Stomach smooth muscle (tissue), 2 donors: ENCODE measurements around the gene VCL.

ENCODE experiments used
- H3K27ac ChIP-seq: one replicate; pipeline ENCODE4 v1.7.0; 2013; ENCODE audit warnings: mild to moderate bottlenecking, low read length, inconsistent platforms
- H3K27me3 ChIP-seq, 2 donors: one replicate each; pipeline ENCODE4 v1.7.0; 2013; ENCODE audit warnings: low read length in 2 of 2; ENCODE audit not compliant: insufficient read depth in 2 of 2, control insufficient read depth in 1 of 2
- H3K36me3 ChIP-seq, 2 donors: one replicate each; pipeline ENCODE4 v1.7.0; 2013; ENCODE audit warnings: low read length in 2 of 2; ENCODE audit not compliant: control insufficient read depth in 2 of 2, insufficient read depth in 2 of 2
- H3K4me1 ChIP-seq: one replicate; pipeline ENCODE4 v1.7.0; 2013; ENCODE audit warnings: low read length; ENCODE audit not compliant: control insufficient read depth, insufficient read depth
- H3K4me3 ChIP-seq, 2 donors: one replicate each; pipeline ENCODE4 v1.7.0; 2013; ENCODE audit warnings: low read length in 2 of 2
- H3K9ac ChIP-seq, 2 donors: one replicate each; pipeline ENCODE4 v1.7.0; 2013; ENCODE audit warnings: low read length in 2 of 2, mild to moderate bottlenecking in 1 of 2
- H3K9me3 ChIP-seq, 2 donors: one replicate each; pipeline ENCODE4 v1.7.0; 2013; ENCODE audit warnings: low read length in 2 of 2; ENCODE audit not compliant: control insufficient read depth in 2 of 2
- donor health status: healthy.
- donor health status: Pancreatic carcinoma.

Gene VCL

DNA sequence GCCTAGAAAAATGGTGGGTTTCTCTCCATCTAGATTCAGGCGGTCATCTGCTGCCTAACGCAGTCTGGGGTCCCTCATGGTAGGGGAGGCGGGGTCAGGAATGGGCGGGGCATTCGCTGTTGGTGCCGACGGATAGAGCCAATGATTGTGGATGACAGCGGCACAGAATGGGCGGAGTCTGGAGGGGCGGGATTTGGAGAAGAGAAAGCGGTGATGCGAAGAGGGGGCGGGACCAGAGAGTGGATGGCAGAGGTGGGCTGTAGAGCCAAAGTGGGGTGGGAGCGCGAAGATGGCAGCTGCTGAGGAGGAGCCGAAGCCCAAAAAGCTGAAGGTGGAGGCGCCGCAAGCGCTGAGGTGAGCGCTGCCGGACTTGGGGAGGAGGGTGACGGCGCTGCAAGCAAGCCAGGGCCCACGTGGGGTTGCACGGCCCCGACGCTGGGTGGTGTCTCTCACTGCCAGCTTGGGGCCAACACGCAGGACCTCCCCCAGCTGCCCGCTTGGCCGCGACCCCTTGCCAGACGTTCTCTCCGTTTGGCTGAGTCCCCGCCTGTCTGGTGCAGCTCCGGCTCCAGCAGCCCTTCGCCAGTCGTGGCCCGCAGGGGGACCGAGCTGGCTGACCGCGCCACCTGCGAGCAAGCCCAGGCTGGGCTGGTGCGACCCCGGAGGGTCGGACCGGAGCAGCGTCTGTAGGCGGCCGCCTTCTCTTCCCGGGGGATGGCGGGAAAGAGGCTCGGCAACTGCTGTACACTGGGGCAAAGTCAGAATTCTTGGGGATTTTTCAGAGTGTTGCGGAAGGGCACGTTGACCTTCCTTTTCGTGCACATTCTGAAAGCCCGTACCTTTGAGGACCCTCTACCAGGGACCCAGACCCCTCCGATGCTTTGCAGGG lies 153.3 kb downstream of the VCL start, which contains the start of gene ADK:
Gene ADK (plus strand): TSS at position 232 of the 889 bp plus-strand sequence. CDS start 58 bp downstream, at position 290.
- H3K36me3 ChIP-seq, result no peaks in the 10 kb centered on the region
- peak within 1 kb of the TSS; percentile 97 for H3K4me3 ChIP-seq
- peaks cover 16% of the 10 kb centered on the region for H3K4me1 ChIP-seq
- no peaks in the 10 kb centered on the region for H3K27me3 ChIP-seq
- peak within 1 kb of the TSS; percentile 95 for H3K27ac ChIP-seq
- H3K9me3 ChIP-seq, result no peaks in the 10 kb centered on the region
- peak within 1 kb of the TSS; percentile 95 to 96 for H3K9ac ChIP-seq

DNA sequence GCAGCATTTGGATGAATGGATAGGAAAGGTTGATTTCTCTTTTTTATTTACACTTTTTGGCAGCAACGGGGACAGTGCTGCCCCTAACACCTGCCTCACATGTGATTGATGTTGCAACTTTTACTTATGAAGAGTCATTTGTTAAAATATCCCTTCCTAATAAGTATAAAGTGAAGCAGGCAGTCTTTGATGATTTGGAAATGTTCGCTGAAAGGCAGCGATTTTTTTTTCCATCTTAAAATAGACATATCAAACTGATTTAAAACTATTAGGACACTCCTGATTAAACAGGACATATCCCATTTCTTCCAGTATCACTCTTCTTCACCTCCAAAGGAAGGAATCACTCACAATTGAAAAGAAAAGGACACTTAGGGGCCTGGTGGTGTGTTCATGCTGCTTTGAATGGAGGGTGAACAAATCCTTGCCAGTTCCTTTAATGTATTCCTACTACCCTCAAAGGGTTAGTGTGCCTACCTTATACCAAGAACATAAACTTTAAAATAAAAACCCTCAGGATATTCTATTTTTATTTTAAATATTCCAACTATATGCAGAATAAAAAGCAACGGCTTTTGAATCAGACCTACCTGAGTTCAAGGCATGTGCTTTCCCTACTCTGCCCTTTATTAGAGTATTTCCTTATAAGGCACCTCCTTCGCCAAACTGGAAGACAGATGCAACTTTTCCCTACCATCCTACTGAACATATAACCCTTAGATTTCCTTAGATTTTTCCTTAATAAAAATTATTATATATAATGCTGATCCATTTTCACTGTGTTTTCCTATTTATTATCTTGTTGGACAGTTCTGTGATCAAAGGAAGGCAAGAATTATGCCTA lies 154.2 kb downstream of the VCL start:
- peaks cover 16% of the 10 kb centered on the region for H3K4me1 ChIP-seq
- H3K4me3 ChIP-seq, result peak overlapping the region; percentile 97
- peak overlapping the region; percentile 95 for H3K27ac ChIP-seq
- no peaks in the 10 kb centered on the region for H3K27me3 ChIP-seq
- peak overlapping the region; percentile 95 to 96 for H3K9ac ChIP-seq
- H3K9me3 ChIP-seq, result no peaks in the 10 kb centered on the region
- no peaks in the 10 kb centered on the region for H3K36me3 ChIP-seq

DNA sequence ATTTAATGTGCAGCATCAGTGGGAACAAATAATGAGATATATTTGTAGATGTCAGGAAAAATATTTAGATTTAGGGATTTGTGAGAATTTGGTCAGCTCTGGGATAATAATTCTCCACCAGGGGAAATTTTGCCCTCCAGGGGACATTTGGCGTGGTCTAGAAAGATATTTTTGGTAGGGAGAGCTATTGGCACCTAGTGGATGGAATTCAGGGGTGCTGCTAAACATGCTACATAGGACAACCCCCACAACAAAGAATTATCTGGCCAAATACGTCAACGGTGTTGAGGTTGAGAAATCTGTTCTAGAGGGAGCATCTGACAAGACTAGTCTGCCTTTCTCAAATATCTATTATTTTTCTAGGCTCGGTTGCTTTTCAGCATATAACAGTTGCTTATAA lies 155.2 kb downstream of the VCL start:
- Histone ChIP-seq H3K4me1 (peaks cover 16% of the 10 kb centered on the region), H3K27me3 (no peaks in the 10 kb centered on the region), H3K36me3 (no peaks in the 10 kb centered on the region), H3K9me3 (no peaks in the 10 kb centered on the region), H3K4me3 (peak overlapping the region in 1 of 2 donors; percentile 32), H3K9ac (no peak overlapping the region), H3K27ac (no peak overlapping the region)

DNA sequence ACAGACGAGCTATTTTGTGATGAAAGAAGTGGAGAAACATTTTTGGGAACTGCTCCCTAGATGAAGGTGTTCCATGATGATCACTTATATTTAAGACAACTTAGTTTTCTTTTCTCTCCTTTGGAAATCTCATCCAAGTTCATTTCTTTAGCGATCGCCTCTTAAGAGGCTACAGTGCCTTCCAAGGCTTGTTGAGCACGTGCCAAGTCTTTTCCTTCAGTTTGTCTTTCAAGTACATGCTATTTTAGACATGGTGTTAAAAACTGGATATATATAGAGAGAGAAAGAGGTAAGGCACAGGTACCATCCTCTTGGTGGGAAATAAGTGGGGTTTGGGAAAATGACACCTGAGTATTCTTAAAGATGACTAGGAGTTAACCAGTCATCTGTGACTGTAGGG lies 155.8 kb downstream of the VCL start:
- Histone ChIP-seq H3K36me3 (no peaks in the 10 kb centered on the region), H3K4me3 (peak overlapping the region in 1 of 2 donors; percentile 32), H3K9ac (no peak overlapping the region), H3K9me3 (no peaks in the 10 kb centered on the region), H3K4me1 (peaks cover 16% of the 10 kb centered on the region), H3K27me3 (no peaks in the 10 kb centered on the region), H3K27ac (no peak overlapping the region)

DNA sequence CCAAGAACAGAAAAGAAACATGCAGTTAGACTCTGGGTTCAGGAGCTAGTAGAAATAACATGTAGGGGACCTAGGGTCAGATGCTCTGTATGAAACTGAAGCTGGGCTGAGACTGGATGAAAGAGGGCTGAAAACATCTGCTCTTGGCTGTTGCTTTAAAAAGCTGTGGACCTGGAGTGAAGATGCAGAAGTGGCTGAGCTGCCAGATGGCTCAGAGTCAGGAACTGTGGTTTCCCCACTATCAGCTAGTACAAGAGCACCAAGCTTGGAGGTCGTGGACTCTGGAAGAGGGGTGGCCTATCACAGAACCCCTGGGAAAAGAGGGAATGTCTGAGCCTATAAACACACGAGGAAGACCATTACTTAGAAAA lies 159.0 kb downstream of the VCL start:
- no peak overlapping the region for H3K4me3 ChIP-seq
- no peaks in the 10 kb centered on the region for H3K9me3 ChIP-seq
- H3K27me3 ChIP-seq, result no peaks in the 10 kb centered on the region
- no peaks in the 10 kb centered on the region for H3K36me3 ChIP-seq
- H3K27ac ChIP-seq, result no peak overlapping the region
- H3K9ac ChIP-seq, result no peak overlapping the region
- H3K4me1 ChIP-seq, result peaks cover 13% of the 10 kb centered on the region

DNA sequence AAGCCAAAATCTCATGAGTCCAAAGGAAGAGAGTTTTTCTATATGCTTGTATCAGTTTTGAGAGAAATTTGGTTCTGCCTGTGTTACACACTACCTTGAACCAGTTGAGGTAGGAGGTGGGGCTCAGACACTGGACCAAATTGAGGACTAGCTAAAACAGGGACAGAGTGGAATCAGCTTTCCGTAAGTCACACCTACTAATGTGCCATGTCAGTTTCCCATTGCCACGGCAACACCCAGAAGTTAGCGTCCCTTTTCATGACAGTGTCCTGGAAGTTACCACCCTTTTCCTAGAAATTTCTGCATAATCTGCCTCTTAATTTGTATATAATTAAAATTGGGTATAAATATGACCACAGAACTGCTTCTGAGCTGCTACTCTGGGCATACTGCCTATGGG lies 162.1 kb downstream of the VCL start:
- no peaks in the 10 kb centered on the region for H3K27me3 ChIP-seq
- no peak overlapping the region for H3K27ac ChIP-seq
- no peaks in the 10 kb centered on the region for H3K36me3 ChIP-seq
- no peak overlapping the region for H3K9ac ChIP-seq
- H3K4me3 ChIP-seq, result no peak overlapping the region
- H3K4me1 ChIP-seq, result no peaks in the 10 kb centered on the region
- H3K9me3 ChIP-seq, result no peaks in the 10 kb centered on the region

DNA sequence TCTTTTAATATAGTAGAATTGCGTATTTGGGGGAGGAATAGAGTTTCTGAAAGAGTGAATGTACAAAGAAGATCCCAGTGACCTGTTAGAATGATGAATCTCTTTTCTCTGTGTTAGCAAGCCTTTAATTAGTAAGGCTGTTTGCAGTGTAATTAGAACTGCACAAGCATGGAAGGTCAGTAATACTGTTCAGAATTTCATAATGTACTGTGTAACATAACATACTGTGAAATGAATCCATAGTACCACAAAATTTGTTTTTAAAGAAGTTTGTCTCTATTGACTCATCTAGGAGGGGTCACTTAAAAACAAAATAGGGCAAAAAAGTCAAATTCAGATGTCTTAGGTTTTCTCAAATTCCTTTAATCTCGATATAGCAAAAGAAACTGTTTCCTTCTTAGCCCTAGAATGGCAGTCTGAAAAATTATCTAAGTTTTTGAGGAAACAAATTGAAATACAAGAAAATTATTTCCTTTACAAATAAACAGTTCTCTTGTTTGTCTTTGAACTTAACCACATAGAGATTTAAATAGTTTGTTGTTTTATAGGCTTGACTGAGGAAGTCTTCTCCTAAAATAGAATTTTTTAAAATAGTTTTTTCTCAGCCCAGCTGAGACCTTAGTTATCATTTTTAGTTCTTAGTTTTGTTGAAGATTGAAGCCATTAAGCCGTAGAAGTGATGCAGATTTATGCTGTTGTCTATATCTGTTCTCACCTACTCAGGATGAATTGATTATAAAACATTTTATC lies 165.6 kb downstream of the VCL start:
- Histone ChIP-seq H3K4me3 (no peak overlapping the region), H3K36me3 (no peaks in the 10 kb centered on the region), H3K27ac (no peak overlapping the region), H3K27me3 (no peaks in the 10 kb centered on the region), H3K9me3 (no peaks in the 10 kb centered on the region), H3K9ac (no peak overlapping the region), H3K4me1 (no peaks in the 10 kb centered on the region)

DNA sequence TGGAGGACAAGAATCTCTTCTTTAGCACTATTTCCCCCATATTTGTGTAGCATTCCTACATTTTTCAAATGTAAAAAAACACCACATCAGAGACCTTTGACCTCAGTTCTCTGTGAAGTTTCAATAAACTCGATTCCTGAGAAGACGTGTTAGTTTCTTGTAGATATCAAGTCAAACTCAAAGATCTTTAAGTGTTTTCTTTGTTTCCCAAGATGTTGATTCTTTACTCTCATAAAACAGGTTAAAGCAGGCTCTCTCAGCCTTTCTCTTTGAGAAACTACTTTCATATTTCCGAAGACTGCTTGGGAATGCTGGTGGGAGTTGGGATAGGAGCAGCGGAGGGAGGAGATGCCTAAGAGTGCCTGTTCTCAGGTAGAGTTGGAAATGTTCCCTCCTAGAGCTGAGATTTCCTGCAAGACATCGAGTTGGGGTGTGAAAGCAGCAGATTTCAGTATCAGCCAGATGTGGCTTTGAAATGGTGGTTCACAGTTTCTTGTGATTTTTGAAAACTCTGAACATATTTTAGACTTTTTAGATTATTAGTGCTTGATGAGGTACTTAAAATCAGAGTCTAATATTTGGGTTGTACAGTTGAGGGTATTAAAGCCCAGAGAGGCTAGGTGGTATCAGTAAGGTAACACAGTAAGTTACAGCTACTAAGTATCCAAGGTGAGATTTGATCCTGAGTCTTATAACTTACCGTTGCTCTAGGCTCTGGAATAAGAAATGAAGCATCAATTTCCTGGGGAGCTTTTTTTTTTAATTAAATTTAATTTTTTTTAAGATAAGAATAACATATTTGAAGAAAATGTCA lies 167.0 kb downstream of the VCL start:
- H3K4me3 ChIP-seq, result no peak overlapping the region
- no peaks in the 10 kb centered on the region for H3K9me3 ChIP-seq
- H3K27ac ChIP-seq, result no peak overlapping the region
- no peaks in the 10 kb centered on the region for H3K36me3 ChIP-seq
- H3K9ac ChIP-seq, result no peak overlapping the region
- no peaks in the 10 kb centered on the region for H3K4me1 ChIP-seq
- no peaks in the 10 kb centered on the region for H3K27me3 ChIP-seq

DNA sequence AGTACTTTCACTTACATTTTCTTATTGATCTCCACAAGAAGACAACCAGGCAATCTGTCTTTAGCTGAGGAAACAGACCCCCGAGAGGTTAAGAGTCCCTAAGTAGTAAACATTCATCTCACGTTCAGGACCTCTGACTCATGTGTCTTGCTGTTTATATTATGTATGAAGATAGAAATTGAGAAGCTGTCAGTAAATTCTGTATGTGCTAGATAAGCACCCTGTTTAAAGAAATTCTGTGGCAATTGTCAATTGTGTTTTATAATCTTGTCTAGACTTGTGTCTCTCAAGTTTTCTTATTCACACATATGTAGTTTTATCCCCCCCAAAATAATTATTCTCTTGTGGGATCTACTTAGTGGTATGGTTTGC lies 167.6 kb downstream of the VCL start:
- no peaks in the 10 kb centered on the region for H3K27me3 ChIP-seq
- no peak overlapping the region for H3K9ac ChIP-seq
- no peak overlapping the region for H3K27ac ChIP-seq
- H3K4me1 ChIP-seq, result no peaks in the 10 kb centered on the region
- no peak overlapping the region for H3K4me3 ChIP-seq
- no peaks in the 10 kb centered on the region for H3K9me3 ChIP-seq
- H3K36me3 ChIP-seq, result no peaks in the 10 kb centered on the region

DNA sequence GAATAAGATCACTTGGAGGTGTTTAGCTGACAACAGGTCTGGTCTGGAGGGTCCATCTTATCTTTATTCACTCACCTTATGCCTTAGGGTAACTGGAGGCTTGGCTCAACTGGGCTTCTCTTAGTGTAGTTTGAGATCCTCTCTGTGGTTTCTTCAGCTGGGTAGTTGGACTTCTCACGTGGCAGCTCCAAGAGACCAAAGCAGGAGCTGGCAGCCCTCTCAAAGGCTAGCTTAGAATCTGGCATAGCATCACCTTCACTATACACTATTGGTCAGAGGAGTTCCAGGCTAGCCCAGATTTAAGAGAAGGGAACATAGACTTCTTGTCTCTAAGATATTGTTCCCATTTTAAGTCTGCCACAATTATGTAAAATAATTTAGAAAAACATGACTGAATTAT lies 169.5 kb downstream of the VCL start:
- H3K27me3 ChIP-seq, result no peaks in the 10 kb centered on the region
- H3K9me3 ChIP-seq, result no peaks in the 10 kb centered on the region
- no peak overlapping the region for H3K9ac ChIP-seq
- H3K36me3 ChIP-seq, result no peaks in the 10 kb centered on the region
- H3K4me1 ChIP-seq, result no peaks in the 10 kb centered on the region
- no peak overlapping the region for H3K27ac ChIP-seq
- no peak overlapping the region for H3K4me3 ChIP-seq
